HepG2 (cell line): ENCODE data around the gene EEFSEC. TPM values are rescaled to one million over a fixed set of nuclear protein-coding genes. Genes with fewer than 3 reads are reported as not detected.

ENCODE experiments used
- ATAC-seq: fragments of 200-7000 bp; cut with Tn5 transposase; 3 replicates; pipeline ENCODE4 v1.9.1; 2020; ENCODE audit warnings: mild to moderate bottlenecking, moderate library complexity
- BruUV-seq: library from RNA; stranded (reverse); fragments of 400-500 nt; replicated peaks from 2 replicates; lab custom pipeline; 2021; lab: Mats Ljungman, UMichigan
- CTCF ChIA-PET: fragments of 300-600 bp; formaldehyde crosslinking; extraction: SDS; loops from one replicate; lab custom pipeline; 2021; ENCODE audit warnings: low total read pairs, inconsistent platforms, low intra/inter-chr PET ratio; lab: Yijun Ruan, JAX
- POLR2A ChIA-PET: fragments of 350-600 bp; sonication (Branson Sonifier 250); formaldehyde crosslinking; loops from one replicate; lab custom pipeline; 2020; ENCODE audit warnings: antibody characterized with exemption, inconsistent platforms; lab: Yijun Ruan, JAX
- DNase-seq: peaks from one replicate; pipeline ENCODE4 v3.0.0-alpha.2; 2015; ENCODE audit warnings: low spot score
- FAIRE-seq: peaks from 3 replicates; lab custom pipeline; 2011; peaks lifted over from hg19 to GRCh38; lab: Jason Lieb, UNC
- H2AFZ ChIP-seq: one replicate; pipeline ENCODE4 v1.6.1; 2011; ENCODE audit warnings: low read length, inconsistent platforms
- H3K27ac ChIP-seq: fragments of 300-600 bp; 3 replicates; pipeline ENCODE4 v1.8.0; 2011; ENCODE audit warnings: mixed run types, mild to moderate bottlenecking, mixed read lengths, low read length, inconsistent platforms; ENCODE audit not compliant: insufficient read depth; ENCODE audit errors: extremely low read length
- H3K27me3 ChIP-seq, 2 experiments: fragments of 200-600 bp in 1 of 2; 2 replicates in 1 of 2; 3 replicates in 1 of 2; pipeline versions ENCODE4 v1.6.0 to v1.8.0; 2011; ENCODE audit warnings: low read length in 2 of 2, mild to moderate bottlenecking in 2 of 2, moderate library complexity in 2 of 2, inconsistent platforms in 1 of 2; ENCODE audit not compliant: insufficient read depth in 2 of 2, control insufficient read depth in 1 of 2
- H3K36me3 ChIP-seq, 2 experiments: fragments of 200-600 bp in 1 of 2; replicated peaks in 1 of 2; 2 replicates in 1 of 2; 3 replicates in 1 of 2; pipeline versions ENCODE4 v1.5.1 to v1.8.0; 2011; ENCODE audit warnings: low read length in 2 of 2, inconsistent platforms in 1 of 2; ENCODE audit not compliant: insufficient read depth in 2 of 2, control insufficient read depth in 1 of 2
- H3K4me1 ChIP-seq: 2 replicates; pipeline ENCODE4 v1.5.1; 2012; ENCODE audit warnings: low read length, inconsistent platforms; ENCODE audit not compliant: insufficient read depth
- H3K4me2 ChIP-seq: 2 replicates; pipeline ENCODE4 v1.6.0; 2011; ENCODE audit warnings: low read depth, low read length, inconsistent platforms
- H3K4me3 ChIP-seq, 3 experiments: fragments of 200-600 bp in 1 of 3; sonication (generic), shearing (Covaris generic) in 1 of 3; replicated peaks in 1 of 3; 2 replicates each; pipeline ENCODE4 v1.5.1; 2011 to 2016; ENCODE audit warnings: low read length in 3 of 3, inconsistent platforms in 2 of 3, low read depth in 2 of 3, mild to moderate bottlenecking in 2 of 3, control low read depth in 1 of 3, mixed read lengths in 1 of 3; ENCODE audit not compliant: insufficient read depth in 1 of 3
- H3K79me2 ChIP-seq: one replicate; pipeline ENCODE4 v1.6.1; 2011; ENCODE audit warnings: low read length, inconsistent platforms; ENCODE audit not compliant: insufficient read depth
- H3K9ac ChIP-seq: 2 replicates; pipeline ENCODE4 v1.6.0; 2011; ENCODE audit warnings: mild to moderate bottlenecking, low read depth, low read length, inconsistent platforms; ENCODE audit not compliant: insufficient read depth
- H3K9me3 ChIP-seq: 2 replicates; pipeline ENCODE4 v1.5.1; 2012; ENCODE audit warnings: mild to moderate bottlenecking, low read length
- H4K20me1 ChIP-seq: 2 replicates; pipeline ENCODE4 v1.6.0; 2011; ENCODE audit warnings: inconsistent platforms, mild to moderate bottlenecking, low read length, moderate library complexity; ENCODE audit not compliant: insufficient read depth
- ARHGAP35 ChIP-seq: sonication (generic); formaldehyde crosslinking; IDR thresholded peaks from 2 replicates; pipeline ENCODE4 v1.9.0; 2022; ENCODE audit warnings: mild to moderate bottlenecking, inconsistent platforms, moderate library complexity, missing genetic modification reagents, borderline replicate concordance
- ASH2L ChIP-seq: fragments of 300-600, 200-600 bp; sonication (generic); IDR thresholded peaks from 2 replicates; pipeline ENCODE4 v1.7.0; 2017; ENCODE audit warnings: low read depth, mild to moderate bottlenecking, moderate library complexity, mixed read lengths, low read length; ENCODE audit not compliant: insufficient read length
- BRCA1 ChIP-seq: sonication (generic); formaldehyde crosslinking; IDR thresholded peaks from 2 replicates; pipeline ENCODE4 v1.4.0; 2020; ENCODE audit warnings: missing genetic modification reagents
- CC2D1A ChIP-seq: sonication (generic); formaldehyde crosslinking; IDR thresholded peaks from 2 replicates; pipeline ENCODE4 v1.8.1; 2023; ENCODE audit warnings: mild to moderate bottlenecking, missing genetic modification reagents
- FOXO1 ChIP-seq: sonication (generic); formaldehyde crosslinking; IDR thresholded peaks from 2 replicates; pipeline ENCODE4 v1.4.0; 2020; ENCODE audit warnings: missing genetic modification reagents
- HCFC1 ChIP-seq: fragments of 150-350 bp; IDR thresholded peaks from 2 replicates; pipeline ENCODE4 v1.6.1; 2014; ENCODE audit warnings: low read depth, low read length
- KAT8 ChIP-seq: IDR thresholded peaks from 2 replicates; pipeline ENCODE4 v1.6.1; 2016; ENCODE audit warnings: missing genetic modification reagents, missing compliant biosample characterization
- KLF15 ChIP-seq: sonication (generic); formaldehyde crosslinking; IDR thresholded peaks from 2 replicates; pipeline ENCODE4 v1.8.1; 2023; ENCODE audit warnings: borderline replicate concordance, mild to moderate bottlenecking, inconsistent platforms, missing genetic modification reagents, mixed read lengths
- MED8 ChIP-seq: sonication (generic); formaldehyde crosslinking; IDR thresholded peaks from 2 replicates; pipeline ENCODE4 v1.8.1; 2023; ENCODE audit warnings: mild to moderate bottlenecking, missing genetic modification reagents; ENCODE audit not compliant: insufficient replicate concordance
- NR3C1 ChIP-seq: sonication (generic); formaldehyde crosslinking; IDR thresholded peaks from 2 replicates; pipeline ENCODE4 v1.4.0; 2020; ENCODE audit warnings: missing genetic modification reagents
- PREB ChIP-seq: sonication (generic); formaldehyde crosslinking; IDR thresholded peaks from 2 replicates; pipeline ENCODE4 v1.4.0; 2020; ENCODE audit warnings: missing genetic modification reagents
- SALL1 ChIP-seq: sonication (generic); formaldehyde crosslinking; IDR thresholded peaks from 2 replicates; pipeline ENCODE4 v1.8.0; 2022; ENCODE audit warnings: mild to moderate bottlenecking, missing genetic modification reagents
- YY1 ChIP-seq: IDR thresholded peaks from 2 replicates; pipeline ENCODE4 v1.6.1; 2011; ENCODE audit warnings: low read length, low read depth, moderate library complexity, mild to moderate bottlenecking; ENCODE audit not compliant: insufficient read depth, insufficient replicate concordance
- ZFP37 ChIP-seq: sonication (generic); formaldehyde crosslinking; IDR thresholded peaks from 2 replicates; pipeline ENCODE4 v1.4.0; 2020; ENCODE audit warnings: missing genetic modification reagents, borderline replicate concordance
- ZSCAN25 ChIP-seq: sonication (generic); formaldehyde crosslinking; IDR thresholded peaks from 2 replicates; pipeline ENCODE4 v1.8.0; 2022; ENCODE audit warnings: mild to moderate bottlenecking, missing genetic modification reagents
- WGBS: methylation state at CpG from one replicate; pipeline ENCODE4 v1.1.6; 2017; ENCODE audit warnings: low lambda C conversion rate; 5-methylcytosine and 5-hydroxymethylcytosine counted together
- in situ Hi-C: cut with HindIII; loops from 2 replicates; pipeline ENCODE4 v1.10.0; 2017; ENCODE audit warnings: low pct_unique_long_range_greater_than_20kb; ENCODE audit not compliant: extremely low pct_ligation_motif_present
- intact Hi-C: fragments of 100-400 bp; cut with micrococcal nuclease; formaldehyde crosslinking; loops from one replicate; pipeline ENCODE4 v1.10.0; 2022; ENCODE audit not compliant: unreplicated experiment
- polyA plus RNA-seq, 8 experiments: library from polyadenylated mRNA; depleted of rRNA in 3 of 8; stranded (reverse) in 7 of 8; unstranded in 1 of 8; fragments of >200 nt; fragmentation: Illumina TruSeq in 4 of 8; extraction: Trizol in 4 of 8; gene quantifications; 2 replicates each; pipeline versions ENCODE4 v1.2.1 to v1.2.3, GENCODE V29; 2011 to 2016; ENCODE audit warnings: low read depth in 4 of 8, missing spikeins in 1 of 8, mixed read lengths in 1 of 8; ENCODE audit not compliant: insufficient read depth in 1 of 8
- total RNA-seq, 5 experiments: library from RNA; depleted of rRNA; stranded (reverse); fragments of >200 nt; fragmentation: Illumina TruSeq; extraction: Trizol; gene quantifications; 2 replicates each; pipeline ENCODE4 v1.2.3, GENCODE V29; 2016; ENCODE audit warnings: low read depth in 1 of 5

EEFSEC gene
- total and polyA plus RNA-seq, 2 of the 13 experiments (the other 11 are each of a cell fraction or from before 2014, with no cell fraction given): 6.4 to 24.2 TPM

GRCh38 chr3:128312271-128312670 is 159.0 kb downstream of the EEFSEC start:
- intact Hi-C loops (no loop called here), in situ Hi-C loops (no loop called here)
- Histone ChIP-seq H3K4me3 (no peak overlapping the region), H4K20me1 (peaks cover 5% of the 10 kb centered on the region; the same call in 1 of the 2 replicates), H3K36me3 (peaks cover 9 to 12% of the 10 kb centered on the region in 2 experiments; a peak in 4 of 5 replicates), H2AFZ (no peak overlapping the region), H3K27me3 (no peaks in the 10 kb centered on the region), H3K79me2 (no peaks in the 10 kb centered on the region), H3K9ac (no peak overlapping the region), H3K27ac (no peak overlapping the region), H3K4me1 (peaks cover 9% of the 10 kb centered on the region), H3K9me3 (no peaks in the 10 kb centered on the region), H3K4me2 (no peak overlapping the region)
- DNase-seq (no peak), ATAC-seq (no peak), FAIRE-seq (no peak)
- WGBS: 91% methylated on average over 10 of the region's 10 CpGs
- ChIA-PET CTCF (no interaction called here), POLR2A (no interaction called here)
- BruUV-seq: no TSS peak
- no peak for TF ChIP-seq SALL1 (CRISPR knock-in tag)
- no peak for TF ChIP-seq BRCA1 (CRISPR knock-in tag)
- no peak for TF ChIP-seq KLF15 (CRISPR knock-in tag)
- TF ChIP-seq CC2D1A (CRISPR knock-in tag): no peak
- TF ChIP-seq ZFP37 (CRISPR knock-in tag): no peak
- TF ChIP-seq ASH2L: no peak
- no peak for TF ChIP-seq ZSCAN25
- no peak for TF ChIP-seq ARHGAP35 (CRISPR knock-in tag)
- no peak for TF ChIP-seq PREB
- TF ChIP-seq MED8 (CRISPR knock-in tag): no peak
- no peak for TF ChIP-seq NR3C1 (CRISPR knock-in tag)
- no peak for TF ChIP-seq HCFC1
- no peak for TF ChIP-seq FOXO1 (CRISPR knock-in tag)
- TF ChIP-seq KAT8 (CRISPR knock-in tag): no peak
- no peak for TF ChIP-seq YY1
